Neural progenitor cell (in vitro differentiated cells): Measurements from ENCODE around the gene MEF2D.

Source experiments
- CTCF ChIP-seq: fragments of 200-600 bp; sonication (generic); IDR thresholded peaks from 2 replicates; pipeline ENCODE4 v1.5.1; 2017; ENCODE audit warnings: antibody characterized with exemption, mild to moderate bottlenecking
- EZH2 ChIP-seq: fragments of 200-600 bp; sonication (generic); IDR thresholded peaks from 2 replicates; pipeline ENCODE4 v1.6.1; 2017; ENCODE audit warnings: antibody characterized with exemption, mild to moderate bottlenecking, moderate library complexity
- EZH2phosphoT487 ChIP-seq: fragments of 200-600 bp; sonication (generic); IDR thresholded peaks from 2 replicates; pipeline ENCODE4 v1.6.1; 2017; ENCODE audit warnings: antibody characterized with exemption

- TF ChIP-seq EZH2 (no peak), CTCF (peak; percentile 62), EZH2phosphoT487 (no peak)
Measured at GRCh38 chr1:156419854-156420204, 80.7 kb downstream of the MEF2D start.
